ENCODE data around the gene MVB12B. TPM values are rescaled to one million over a fixed set of nuclear protein-coding genes. Genes with fewer than 3 reads are reported as not detected.

Gene MVB12B
- total and polyA plus RNA-seq, 2 of the 4 experiments (the other 2 are of a cell fraction): 2.0 to 4.0 TPM

DNA sequence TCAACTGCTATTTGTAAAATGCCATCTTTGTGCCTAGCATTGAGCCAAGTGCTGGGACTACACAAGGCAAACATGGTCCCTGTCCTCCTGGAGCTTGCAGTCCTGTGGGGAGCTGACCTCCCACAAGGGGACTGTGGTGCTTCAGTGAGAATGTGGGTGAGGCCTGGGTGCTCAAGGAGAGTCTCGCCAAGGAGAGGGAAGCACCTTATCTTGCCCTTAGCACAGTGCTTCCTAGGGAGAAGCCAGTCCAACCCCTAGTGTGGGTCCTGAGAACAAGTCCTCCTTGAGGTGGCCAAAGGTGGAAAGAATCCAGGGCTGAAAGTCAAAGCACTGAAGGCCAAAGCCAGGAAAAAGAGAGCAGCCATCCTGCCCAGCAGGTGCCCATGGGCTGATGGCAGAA is 31.1 kb upstream of the MVB12B start:
- H3K36me3 ChIP-seq (ENCODE audit: control insufficient read depth, insufficient read depth, low read length): no peaks in the 10 kb centered on the region
- H3K27ac ChIP-seq (ENCODE audit: insufficient read depth, low read length): no peak overlapping the region
- H2AFZ ChIP-seq (replicated peaks; ENCODE audit: low read length, poor library complexity): no peak overlapping the region
- intact Hi-C loops (cut with micrococcal nuclease): no loop called here
- TF ChIP-seq, protein P1, sequence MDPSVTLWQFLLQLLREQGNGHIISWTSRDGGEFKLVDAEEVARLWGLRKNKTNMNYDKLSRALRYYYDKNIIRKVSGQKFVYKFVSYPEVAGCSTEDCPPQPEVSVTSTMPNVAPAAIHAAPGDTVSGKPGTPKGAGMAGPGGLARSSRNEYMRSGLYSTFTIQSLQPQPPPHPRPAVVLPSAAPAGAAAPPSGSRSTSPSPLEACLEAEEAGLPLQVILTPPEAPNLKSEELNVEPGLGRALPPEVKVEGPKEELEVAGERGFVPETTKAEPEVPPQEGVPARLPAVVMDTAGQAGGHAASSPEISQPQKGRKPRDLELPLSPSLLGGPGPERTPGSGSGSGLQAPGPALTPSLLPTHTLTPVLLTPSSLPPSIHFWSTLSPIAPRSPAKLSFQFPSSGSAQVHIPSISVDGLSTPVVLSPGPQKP (IDR thresholded peaks at IDR 0.05; ENCODE audit: borderline replicate concordance, low read depth, low read length): no peak
- TF ChIP-seq NFE2L2 (IDR thresholded peaks at IDR 0.05; ENCODE audit: low read depth, low read length): no peak
- TF ChIP-seq POLR2A (IDR thresholded peaks at IDR 0.05; ENCODE audit: low read depth, low read length): no peak
- TF ChIP-seq RFX5 (IDR thresholded peaks at IDR 0.05; ENCODE audit: low read depth, low read length): no peak
- TF ChIP-seq, protein P2, sequence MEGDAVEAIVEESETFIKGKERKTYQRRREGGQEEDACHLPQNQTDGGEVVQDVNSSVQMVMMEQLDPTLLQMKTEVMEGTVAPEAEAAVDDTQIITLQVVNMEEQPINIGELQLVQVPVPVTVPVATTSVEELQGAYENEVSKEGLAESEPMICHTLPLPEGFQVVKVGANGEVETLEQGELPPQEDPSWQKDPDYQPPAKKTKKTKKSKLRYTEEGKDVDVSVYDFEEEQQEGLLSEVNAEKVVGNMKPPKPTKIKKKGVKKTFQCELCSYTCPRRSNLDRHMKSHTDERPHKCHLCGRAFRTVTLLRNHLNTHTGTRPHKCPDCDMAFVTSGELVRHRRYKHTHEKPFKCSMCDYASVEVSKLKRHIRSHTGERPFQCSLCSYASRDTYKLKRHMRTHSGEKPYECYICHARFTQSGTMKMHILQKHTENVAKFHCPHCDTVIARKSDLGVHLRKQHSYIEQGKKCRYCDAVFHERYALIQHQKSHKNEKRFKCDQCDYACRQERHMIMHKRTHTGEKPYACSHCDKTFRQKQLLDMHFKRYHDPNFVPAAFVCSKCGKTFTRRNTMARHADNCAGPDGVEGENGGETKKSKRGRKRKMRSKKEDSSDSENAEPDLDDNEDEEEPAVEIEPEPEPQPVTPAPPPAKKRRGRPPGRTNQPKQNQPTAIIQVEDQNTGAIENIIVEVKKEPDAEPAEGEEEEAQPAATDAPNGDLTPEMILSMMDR (conservative IDR thresholded peaks at IDR 0.05; ENCODE audit: low read depth, low read length): no peak
- no peak for TF ChIP-seq BHLHE40 (IDR thresholded peaks at IDR 0.05; ENCODE audit: low read depth, low read length)
- no peak for TF ChIP-seq CEBPB (IDR thresholded peaks at IDR 0.05; ENCODE audit: low read depth, low read length)
- TF ChIP-seq MXI1 (IDR thresholded peaks at IDR 0.05; ENCODE audit: borderline replicate concordance, low read depth, low read length): no peak
- no peak for TF ChIP-seq FOS (IDR thresholded peaks at IDR 0.05; ENCODE audit: low read depth, low read length)
- no peak for TF ChIP-seq MAFK (IDR thresholded peaks at IDR 0.05; ENCODE audit: low read depth, low read length)
- no peak for TF ChIP-seq MAZ (IDR thresholded peaks at IDR 0.05; ENCODE audit: borderline replicate concordance, low read depth, low read length)
- TF ChIP-seq, protein P3, sequence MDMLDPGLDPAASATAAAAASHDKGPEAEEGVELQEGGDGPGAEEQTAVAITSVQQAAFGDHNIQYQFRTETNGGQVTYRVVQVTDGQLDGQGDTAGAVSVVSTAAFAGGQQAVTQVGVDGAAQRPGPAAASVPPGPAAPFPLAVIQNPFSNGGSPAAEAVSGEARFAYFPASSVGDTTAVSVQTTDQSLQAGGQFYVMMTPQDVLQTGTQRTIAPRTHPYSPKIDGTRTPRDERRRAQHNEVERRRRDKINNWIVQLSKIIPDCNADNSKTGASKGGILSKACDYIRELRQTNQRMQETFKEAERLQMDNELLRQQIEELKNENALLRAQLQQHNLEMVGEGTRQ (IDR thresholded peaks at IDR 0.05; ENCODE audit: low read depth, low read length): no peak
- TF ChIP-seq RAD21 (IDR thresholded peaks at IDR 0.05; ENCODE audit: low read length): no peak
- no peak for TF ChIP-seq CHD1 (IDR thresholded peaks at IDR 0.05; ENCODE audit: low read depth, low read length)
- TF ChIP-seq SMC3 (IDR thresholded peaks at IDR 0.05; ENCODE audit: low read depth, low read length): no peak
- TF ChIP-seq RCOR1 (IDR thresholded peaks at IDR 0.05; ENCODE audit: insufficient replicate concordance, low read length): no peak
- DNase-seq (no peak), ATAC-seq (ENCODE audit: low read depth) (no peak)
- H2AK9ac ChIP-seq (replicated peaks; ENCODE audit: low read depth, low read length, poor library complexity): no peak overlapping the region
- H2BK15ac ChIP-seq (ENCODE audit: low read depth, low read length): no peak overlapping the region
- no peaks in the 10 kb centered on the region for H3K79me1 ChIP-seq (ENCODE audit: low read depth in 1 of 2, low read length in 2 of 2)
- no peak overlapping the region for H4K91ac ChIP-seq (ENCODE audit: insufficient read depth, low read depth, low read length)
- H3K56ac ChIP-seq (ENCODE audit: extremely low read depth, insufficient read depth, low read length): no peak overlapping the region
- H2BK5ac ChIP-seq (ENCODE audit: low read depth, low read length, poor library complexity, severe bottlenecking): no peak overlapping the region
- no peak overlapping the region for H4K8ac ChIP-seq (ENCODE audit: low read depth in 2 of 2, low read length in 2 of 2)
- no TSS peak for BruUV-seq (replicated peaks)
- no peak overlapping the region for H2BK120ac ChIP-seq (ENCODE audit: low read depth, low read length)
- H3K4me1 ChIP-seq (ENCODE audit: control insufficient read depth, insufficient read depth, low read length): no peaks in the 10 kb centered on the region
- H3K4me2 ChIP-seq (ENCODE audit: low read depth, low read length): no peak overlapping the region
- dilution Hi-C loops (cut with HindIII; ENCODE audit: low sequenced_read_pairs, unreplicated experiment): no loop called here
- CTCF ChIA-PET: no interaction called here
- H3K9ac ChIP-seq (ENCODE audit: low read depth, low read length): no peak overlapping the region
- H3K14ac ChIP-seq (replicated peaks; ENCODE audit: low read depth, low read length): no peak overlapping the region
- H3K23ac ChIP-seq (ENCODE audit: low read depth, low read length): no peak overlapping the region
- in situ Hi-C loops (cut with MboI; ENCODE audit: low sequenced_read_pairs): no loop called here
- no peaks in the 10 kb centered on the region for H4K20me1 ChIP-seq (ENCODE audit: insufficient read depth, low read length)
- H3K4ac ChIP-seq (ENCODE audit: low read depth, low read length): no peak overlapping the region
- POLR2A ChIA-PET (ENCODE audit: unreplicated experiment): no interaction called here
- no peak overlapping the region for H2AK5ac ChIP-seq (ENCODE audit: low read depth, low read length)
- H4K5ac ChIP-seq (ENCODE audit: low read depth, low read length): no peak overlapping the region
- no peak overlapping the region for H3K4me3 ChIP-seq (ENCODE audit: insufficient read depth, low read depth, low read length)
- H3K9me3 ChIP-seq (ENCODE audit: control insufficient read depth, insufficient read depth, low read length): no peaks in the 10 kb centered on the region
- H3K27me3 ChIP-seq (ENCODE audit: control insufficient read depth, insufficient read depth, low read length): peaks cover 51% of the 10 kb centered on the region
- 0 out of 2 replicates have a peak, but pooled peaks cover 2% of the 10 kb centered on the region for H3K9me1 ChIP-seq (ENCODE audit: insufficient read depth, low read length)
- H3K18ac ChIP-seq (ENCODE audit: low read depth, low read length): no peak overlapping the region
- no CpG with 5 or more reads among the region's 1 CpG for whole genome bisulfite sequencing, 2 experiments (ENCODE audit: extremely low coverage in 2 of 2, insufficient read length in 1 of 2)
- no peak overlapping the region for H2BK20ac ChIP-seq (ENCODE audit: low read depth, low read length)
